Measurements from ENCODE around the gene MTG1.
"Not testable (repeated sequence)": the region's sequence is repeated elsewhere in the genome, so short reads cannot be mapped to it uniquely, and the experiment has no call there.

The MTG1 gene

DNA sequence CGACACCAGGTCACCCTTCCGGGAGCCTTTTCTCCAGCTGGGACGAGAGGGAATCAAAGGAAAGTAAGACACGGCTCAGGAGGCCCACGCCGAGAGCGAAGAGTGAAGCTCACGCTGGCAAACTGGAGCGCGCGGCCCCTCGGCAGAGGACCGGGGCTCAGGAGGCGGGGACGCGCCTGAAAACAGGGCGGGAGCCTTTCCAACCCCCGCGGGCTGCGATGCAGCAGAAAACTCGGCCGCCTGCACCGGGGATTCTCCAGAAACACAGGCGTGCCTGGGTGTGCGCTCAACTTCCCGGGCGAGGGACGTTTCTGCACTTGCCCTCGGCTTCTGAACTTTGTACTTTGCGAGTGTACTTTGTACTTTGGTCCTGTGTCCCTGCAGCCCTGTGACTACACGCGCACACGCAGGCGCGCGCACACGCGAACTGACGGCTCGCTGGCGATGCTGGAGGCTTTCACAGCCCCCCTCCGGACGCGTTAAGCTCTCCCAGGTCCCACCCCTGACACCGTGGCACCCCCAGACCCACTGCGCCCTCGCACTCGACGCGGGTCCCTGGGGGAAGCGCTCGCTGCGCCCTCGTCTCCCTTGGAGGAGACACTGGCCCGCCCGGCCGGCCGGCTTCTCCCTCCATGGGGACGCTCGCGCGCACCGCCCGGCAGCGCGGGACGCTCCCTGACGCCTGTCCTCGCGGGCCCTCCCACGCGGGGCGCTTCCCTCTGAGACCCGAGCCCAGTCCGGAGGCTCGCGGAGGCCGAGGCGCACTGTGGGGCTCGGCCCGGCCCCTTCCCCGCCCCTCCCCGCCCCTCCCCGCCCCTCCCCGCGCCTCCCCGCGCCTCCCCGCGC lies 15.5 kb upstream of the MTG1 start:
- DNase-seq (ENCODE audit: low spot score), result peak; percentile 61

DNA sequence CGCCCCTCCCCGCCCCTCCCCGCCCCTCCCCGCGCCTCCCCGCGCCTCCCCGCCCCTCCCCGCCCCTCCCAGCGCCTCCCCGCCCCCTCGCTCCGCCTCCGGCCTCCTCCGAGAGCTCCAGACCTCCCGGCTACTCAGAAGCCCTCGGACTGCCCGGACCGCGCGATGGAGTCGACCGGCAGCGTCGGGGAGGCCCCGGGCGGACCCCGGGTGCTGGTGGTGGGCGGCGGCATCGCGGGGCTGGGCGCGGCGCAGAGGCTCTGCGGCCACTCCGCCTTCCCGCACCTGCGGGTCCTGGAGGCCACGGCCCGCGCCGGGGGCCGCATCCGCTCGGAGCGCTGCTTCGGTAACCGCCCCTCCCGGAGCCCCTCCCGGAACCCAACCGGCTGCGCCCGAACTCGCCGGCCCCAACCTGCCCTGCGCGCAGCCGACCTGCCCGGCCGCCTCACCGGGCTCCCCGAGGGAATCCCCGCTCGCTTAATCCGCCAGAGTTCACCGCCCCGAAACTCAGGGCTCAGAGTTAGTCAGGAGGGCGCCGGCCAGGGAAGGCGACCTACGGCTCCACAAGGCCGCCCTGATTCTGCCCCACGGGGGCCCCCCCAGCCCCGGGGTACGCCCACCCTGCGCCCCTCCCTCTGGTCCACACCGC lies 14.7 kb upstream of the MTG1 start, which contains the start of gene PAOX:
PAOX (plus strand) TSS at position 111 of the 649 bp plus-strand sequence; CDS start at position 166, 55 bp downstream.
- peak; percentile 70 for DNase-seq (ENCODE audit: low spot score)

DNA sequence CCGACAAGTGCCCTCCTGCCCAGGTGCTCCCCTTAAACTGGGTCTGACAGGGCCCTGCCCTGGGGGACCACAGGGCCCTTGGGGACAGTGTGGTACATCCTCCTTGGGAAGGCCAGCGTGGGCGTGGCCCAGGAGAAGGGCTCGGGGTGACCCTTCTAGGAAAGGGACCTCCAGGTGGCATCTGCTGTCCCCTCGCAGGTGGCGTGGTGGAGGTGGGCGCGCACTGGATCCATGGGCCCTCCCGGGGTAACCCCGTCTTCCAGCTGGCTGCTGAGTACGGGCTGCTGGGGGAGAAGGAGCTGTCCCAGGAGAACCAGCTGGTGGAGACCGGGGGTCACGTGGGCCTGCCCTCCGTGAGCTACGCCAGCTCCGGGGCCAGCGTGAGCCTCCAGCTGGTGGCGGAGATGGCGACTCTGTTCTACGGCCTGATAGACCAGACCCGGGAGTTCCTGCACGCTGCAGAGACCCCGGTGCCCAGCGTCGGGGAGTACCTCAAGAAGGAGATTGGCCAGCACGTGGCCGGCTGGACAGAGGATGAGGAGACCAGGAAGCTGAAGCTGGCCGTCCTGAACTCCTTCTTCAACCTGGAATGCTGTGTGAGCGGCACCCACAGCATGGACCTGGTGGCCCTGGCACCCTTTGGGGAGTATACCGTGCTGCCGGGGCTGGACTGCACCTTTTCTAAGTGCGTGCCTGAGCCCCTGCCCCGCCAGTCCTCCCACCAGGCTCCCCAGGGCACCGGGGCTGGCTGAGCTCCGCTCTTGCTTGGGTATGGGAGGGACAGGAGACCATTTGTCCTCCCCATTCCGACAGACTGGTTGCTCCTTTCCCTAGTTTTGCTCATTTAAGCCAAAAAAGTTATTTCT lies 13.9 kb upstream of the MTG1 start:
- DNase-seq (ENCODE audit: low spot score), result no peak

DNA sequence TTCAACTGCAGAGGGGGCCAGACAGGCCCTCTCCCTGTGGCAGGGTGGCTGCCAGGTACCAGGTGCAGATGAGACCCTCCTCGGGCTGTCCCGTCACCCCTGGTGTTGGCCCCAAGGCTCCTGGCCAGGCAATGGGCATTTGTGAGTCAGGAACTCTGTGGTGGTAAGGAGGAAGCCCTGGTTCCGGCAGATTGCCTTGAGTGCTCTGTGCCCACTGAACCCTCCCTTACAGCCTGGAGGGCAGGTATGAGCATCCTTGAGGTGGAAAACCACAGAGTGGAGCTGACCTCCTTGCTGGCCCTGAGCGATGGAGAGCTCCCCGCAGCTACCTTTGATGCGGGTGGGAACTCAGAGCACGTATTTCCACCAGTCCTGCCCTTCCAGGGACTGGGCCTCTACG lies 12.9 kb upstream of the MTG1 start:
- no peak for DNase-seq (ENCODE audit: low spot score)

DNA sequence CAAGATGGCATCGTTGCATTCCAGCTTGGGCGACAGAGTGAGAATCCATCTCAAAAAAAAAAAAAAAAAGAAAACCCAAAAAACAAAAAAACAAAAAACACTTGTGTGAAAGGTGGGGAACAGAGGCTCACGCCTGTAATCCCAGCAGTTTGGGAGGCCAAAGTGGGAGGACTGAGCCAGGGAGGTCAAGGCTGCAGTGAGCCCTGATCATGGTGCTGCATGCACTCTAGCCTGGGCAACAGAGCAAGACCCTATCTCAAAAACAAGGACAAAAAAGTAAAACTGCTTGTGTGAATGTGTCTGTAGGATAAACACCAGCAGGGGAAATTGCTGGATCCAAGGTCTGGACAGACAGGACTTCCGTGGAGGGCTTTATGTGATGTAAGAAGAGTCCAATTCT lies 10.4 kb upstream of the MTG1 start:
- DNase-seq (ENCODE audit: low spot score), result no peak

DNA sequence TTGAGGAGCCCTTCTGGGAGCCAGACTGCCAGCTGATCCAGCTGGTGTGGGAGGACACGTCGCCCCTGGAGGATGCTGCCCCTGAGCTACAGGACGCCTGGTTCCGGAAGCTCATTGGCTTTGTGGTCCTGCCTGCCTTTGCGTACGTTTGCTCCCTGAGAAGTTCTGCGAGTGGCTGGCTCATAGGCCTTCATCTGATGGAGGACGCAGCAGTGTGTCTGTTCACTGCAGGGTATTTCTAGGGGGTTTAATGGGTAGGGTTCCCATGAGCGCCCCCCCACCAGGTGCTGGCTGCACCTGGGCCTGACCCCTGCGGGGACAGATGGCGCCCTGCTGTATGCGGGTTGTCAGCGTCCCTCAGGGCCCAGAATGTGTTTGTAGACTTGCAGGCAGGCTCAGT lies 9.9 kb upstream of the MTG1 start:
- no peak for DNase-seq (ENCODE audit: low spot score)

DNA sequence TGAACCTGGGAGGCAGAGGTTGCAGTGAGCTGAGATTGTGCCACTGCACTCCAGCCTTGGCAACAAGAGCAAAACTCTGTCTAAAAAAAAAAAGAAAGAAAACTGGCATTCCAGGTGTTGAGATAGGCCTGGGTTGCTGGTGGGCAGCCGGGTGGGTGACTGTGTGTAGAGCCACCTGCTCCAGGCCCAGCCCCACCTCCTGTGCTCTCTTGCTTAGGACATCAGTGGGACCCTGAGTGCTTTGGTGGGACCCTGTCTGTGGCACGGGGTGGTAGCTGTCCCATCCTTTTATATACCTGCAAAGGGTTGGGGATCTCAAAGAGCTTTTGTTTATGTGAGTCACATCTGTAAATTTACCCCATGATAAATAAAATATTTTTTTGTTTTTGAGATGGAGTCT lies 8.7 kb upstream of the MTG1 start:
- DNase-seq (ENCODE audit: low spot score), result no peak

DNA sequence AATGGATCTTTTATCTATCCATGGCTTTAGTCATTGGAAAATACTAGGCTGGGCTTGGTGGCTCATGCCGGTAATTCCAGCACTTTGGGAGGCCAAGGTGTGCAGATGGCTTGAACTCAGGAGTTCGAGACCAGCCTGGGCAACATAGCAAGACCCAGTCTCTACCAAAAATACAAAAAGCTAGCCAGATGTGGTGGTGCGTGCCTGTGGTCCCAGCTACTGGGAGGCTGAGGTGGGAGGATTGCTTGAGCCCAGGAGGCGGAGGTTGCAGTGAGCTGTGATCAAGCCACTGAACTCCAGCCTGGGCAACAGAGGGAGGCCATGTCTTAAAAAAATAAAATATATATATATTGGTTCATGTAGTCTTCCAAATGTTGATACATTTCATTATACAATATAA lies 7.0 kb upstream of the MTG1 start:
- DNase-seq (ENCODE audit: low spot score), result not testable (repeated sequence)

DNA sequence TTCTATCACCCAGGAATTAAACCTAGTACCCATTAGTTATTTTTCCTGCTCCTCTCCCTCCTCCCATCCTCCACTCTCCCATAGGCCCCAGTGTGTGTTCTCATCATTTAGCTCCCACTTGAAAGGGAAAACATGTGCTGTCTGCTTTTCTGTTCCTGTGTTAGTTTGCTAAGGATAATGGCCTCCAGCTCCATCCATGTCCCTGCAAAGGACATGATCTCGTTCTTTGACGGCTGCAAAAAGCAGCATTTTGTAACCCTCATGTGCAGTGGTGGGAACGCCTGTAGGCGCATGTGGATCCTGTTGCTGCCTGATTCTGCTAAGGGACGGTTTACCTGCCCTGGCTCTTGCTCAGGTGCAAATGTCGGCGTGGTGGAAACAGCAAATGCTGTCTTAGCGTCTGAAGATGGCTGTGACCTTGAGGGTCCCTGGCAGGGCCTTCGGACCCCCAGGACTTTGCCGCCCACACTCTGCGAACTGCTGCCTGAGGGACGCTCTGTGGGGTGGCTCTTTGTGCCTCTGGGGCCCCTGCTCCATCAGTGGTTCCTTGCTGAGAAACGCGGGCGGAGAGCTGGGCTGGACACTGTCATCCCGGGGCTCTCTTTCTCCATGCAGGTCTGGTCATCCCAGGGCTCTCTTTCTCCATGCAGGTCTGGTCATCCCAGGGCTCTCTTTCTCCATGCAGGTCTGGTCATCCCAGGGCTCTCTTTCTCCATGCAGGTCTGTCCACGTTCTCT lies 5.6 kb upstream of the MTG1 start:
- no peak for DNase-seq (ENCODE audit: low spot score)

DNA sequence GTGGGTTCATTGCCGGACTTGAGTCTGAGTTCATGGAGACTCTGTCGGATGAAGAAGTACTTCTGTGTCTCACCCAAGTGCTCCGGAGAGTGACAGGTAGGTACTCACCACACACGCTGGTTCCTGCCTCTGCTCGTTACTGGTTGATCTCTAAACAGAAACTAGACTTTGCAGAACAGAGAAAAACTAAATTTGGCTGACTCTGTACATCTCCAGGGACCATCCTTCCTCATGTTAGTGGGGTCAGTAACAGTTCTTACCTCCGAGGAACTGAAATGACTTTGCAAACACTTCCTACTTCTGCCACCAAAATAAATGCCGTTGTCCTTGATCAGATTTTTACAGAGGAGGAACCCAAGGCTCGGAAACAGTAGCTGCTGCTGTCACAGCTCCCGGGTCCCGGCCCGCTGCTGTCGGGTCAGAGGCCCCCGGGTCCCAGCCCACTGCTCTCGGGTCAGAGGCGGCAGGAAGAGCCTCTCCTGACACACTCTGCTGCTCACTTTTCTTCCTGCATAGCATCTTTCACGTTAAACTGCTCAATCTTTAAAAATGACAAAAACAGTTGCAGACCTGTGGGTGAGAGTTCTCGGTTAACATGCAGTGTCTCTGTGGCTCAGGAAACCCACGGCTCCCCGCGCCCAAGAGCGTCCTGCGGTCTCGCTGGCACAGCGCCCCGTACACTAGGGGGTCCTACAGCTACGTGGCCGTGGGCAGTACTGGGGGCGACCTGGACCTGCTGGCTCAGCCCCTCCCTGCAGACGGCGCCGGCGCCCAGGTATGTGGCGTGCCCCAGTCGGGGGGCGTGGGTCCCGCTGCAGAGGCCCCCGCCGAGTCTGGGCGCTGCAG lies 4.8 kb upstream of the MTG1 start:
- peak; percentile 85 for DNase-seq (ENCODE audit: low spot score)

DNA sequence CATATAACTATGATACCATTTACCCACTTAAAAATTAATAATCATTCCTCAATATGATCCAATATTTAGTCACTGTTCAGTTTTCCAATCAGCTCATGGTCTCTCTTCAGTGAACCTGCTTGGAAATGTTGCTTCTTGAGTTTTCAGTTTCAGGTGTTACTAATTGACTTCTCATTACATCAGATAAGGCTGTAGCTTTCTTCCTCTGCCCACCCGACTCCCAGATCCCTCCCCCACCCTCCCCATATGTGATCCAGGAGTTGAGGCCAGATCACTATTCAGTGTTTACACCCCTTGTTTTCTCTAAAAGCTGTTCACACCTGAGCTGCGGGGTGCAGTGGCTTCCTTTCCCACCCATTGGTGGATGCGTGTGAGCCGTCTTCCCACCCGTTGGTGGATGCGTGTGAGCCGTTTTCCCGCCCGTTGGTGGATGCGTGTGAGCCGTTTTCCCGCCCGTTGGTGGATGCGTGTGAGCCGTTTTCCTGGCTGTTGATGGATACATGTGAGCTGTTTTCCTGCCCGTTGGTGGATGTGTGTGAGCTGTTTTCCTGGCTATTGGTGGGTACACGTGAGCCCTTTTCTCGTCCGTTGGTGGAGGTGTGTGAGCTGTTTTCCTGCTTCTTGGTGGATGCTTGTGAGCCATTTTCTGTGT lies 3.2 kb upstream of the MTG1 start:
- DNase-seq (ENCODE audit: low spot score), result peak; percentile 11

DNA sequence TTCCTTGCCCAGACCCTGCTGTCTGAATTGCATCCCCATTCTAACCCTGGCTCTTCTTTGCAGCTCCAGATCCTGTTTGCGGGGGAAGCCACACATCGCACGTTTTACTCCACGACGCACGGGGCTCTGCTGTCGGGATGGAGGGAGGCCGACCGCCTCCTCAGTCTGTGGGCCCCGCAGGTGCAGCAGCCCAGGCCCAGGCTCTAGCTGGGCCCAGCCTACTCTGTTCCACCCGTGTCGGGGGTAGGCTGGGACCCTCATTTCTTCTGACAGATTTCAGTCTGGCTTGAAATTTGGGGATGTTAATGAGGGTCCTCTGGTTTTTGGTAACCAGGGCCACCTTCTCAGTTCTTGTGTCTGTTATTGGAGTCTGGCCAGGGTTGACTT lies 2.7 kb upstream of the MTG1 start:
- DNase-seq (ENCODE audit: low spot score), result no peak

DNA sequence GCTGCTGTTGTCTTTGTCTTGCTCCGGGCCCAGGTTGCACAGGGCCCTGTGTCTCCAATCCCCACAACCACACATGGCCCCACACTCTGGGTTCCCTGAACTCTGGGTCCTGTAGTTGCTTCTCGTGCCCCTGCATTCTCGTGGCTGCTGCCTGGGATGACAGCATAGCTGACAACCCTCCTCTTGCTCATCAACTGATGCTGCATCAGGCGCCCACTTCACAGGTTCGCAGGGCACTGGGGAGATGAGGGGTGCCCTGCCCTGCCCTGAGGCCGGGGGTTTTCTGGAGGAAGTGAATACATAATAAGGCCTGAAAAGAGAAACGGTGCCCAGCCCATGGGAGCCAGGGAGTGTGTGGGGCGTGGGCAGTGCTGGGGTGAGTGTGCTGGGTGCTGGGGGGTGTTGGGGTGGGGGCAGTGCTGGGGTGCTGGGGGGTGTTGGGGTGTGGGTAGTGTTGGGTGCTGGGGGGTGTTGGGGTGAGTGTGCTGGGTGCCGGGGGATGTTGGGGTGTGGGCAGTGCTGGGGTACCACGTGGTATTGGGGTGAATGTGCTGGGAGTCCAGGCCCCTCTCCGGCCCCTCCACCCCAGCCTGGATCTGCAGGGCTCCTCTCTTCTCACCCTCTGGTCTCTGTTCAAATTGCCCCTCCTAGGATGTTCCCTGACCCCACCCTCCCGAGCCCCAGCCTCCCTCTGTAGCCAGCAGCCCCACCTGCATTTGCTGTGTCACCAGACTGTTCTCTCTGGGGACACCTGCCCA lies 2.0 kb upstream of the MTG1 start:
- DNase-seq (ENCODE audit: low spot score), result peak; percentile 35

DNA sequence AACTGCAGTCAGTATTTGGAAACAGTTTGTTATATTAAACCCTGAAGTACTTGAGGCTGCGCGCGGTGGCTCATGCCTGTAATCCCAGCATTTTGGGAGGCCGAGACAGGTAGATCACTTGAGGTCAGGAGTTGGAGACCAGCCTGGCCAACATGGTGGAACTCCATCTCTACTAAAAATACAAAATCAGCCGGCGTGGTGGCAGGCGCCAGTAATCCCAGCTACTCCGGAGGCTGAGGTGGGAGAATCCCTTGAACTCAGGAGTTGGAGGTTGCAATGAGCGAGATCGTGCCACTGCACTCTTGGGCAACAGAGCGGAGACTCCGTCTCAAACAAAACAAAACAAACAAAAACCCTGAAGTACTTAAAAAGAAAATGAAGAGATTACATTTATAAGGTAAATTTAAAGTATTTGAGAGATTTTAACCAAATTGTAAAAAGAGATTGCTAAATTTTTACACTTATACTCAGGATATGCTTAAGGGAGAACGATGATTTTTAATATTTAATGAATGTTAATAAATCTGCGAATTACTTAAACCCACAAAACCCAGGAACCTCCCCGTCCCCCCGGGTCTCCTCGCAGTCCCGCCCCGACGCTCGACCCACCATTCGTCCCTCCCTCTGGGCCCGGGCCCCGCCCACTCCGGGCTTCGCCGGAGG lies 425 bp upstream of the MTG1 start:
- DNase-seq (ENCODE audit: low spot score), result no peak

DNA sequence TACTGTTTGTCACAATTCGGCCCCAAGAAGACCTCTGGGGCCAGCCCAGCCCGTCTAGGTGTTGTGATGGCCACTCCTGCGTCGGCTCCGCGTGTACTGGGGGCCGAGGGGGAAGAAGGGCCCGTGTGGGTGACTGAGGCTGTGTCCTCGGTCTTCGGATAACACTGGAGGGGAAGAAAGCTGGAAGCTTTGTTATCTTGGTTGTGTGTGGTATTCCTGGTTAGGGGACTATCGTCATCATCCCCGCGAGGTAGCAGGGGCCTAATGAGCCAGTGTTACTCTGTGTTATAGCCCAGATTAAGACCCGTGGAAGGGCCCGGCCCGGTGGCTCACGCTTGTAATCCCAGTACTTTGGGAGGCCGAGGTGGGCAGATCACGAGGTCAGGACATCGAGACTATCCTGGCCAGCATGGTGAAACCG lies 854 bp downstream of the MTG1 start:
- DNase-seq (ENCODE audit: low spot score), result no peak

DNA sequence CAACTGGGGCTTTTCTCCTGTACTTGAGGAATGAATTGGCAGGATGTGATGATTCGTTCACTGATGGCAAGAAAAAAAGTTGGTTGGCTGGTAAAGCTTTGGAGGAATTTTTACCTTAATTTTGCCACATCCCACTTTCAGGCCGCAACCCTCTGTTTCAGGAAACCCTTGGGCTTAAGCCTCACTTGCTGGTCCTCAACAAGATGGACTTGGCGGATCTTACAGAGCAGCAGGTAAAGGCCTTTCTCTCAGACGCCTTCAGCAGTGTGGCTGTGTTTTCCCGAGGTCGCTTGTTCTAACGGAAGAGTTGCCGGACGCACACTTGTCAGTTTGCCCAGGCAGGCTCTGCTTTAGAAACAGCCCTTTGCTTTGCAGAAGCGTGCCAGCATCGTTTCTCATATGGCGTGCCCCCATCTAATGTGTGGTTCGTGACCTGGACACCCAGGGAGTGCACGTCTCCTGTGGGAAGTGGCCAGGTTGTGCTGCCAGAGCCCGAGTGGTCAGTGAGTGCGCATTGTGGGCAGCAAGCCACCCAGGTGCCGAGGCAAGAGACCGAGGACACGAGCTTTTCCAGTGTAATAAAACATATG lies 2.2 kb downstream of the MTG1 start:
- no peak for DNase-seq (ENCODE audit: low spot score)

DNA sequence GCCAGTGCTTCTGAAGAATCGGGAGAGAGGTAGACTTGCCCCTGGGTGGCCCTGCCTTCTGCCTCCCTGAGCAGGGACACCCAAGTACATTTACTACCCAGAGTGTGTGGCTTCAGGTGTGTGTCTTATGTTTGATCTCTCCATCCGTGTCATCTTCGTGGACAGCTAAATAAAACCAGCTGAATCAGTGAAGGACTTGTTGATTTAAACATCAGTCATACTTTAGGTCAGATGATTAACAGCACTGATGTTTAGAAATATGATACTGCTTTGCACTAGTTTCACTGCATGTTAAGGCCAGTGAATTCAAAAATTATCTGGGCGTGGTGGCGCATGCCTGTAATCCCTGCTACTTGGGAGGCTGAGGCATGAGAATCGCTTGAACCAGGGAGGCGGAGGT lies 4.0 kb downstream of the MTG1 start:
- no peak for DNase-seq (ENCODE audit: low spot score)

DNA sequence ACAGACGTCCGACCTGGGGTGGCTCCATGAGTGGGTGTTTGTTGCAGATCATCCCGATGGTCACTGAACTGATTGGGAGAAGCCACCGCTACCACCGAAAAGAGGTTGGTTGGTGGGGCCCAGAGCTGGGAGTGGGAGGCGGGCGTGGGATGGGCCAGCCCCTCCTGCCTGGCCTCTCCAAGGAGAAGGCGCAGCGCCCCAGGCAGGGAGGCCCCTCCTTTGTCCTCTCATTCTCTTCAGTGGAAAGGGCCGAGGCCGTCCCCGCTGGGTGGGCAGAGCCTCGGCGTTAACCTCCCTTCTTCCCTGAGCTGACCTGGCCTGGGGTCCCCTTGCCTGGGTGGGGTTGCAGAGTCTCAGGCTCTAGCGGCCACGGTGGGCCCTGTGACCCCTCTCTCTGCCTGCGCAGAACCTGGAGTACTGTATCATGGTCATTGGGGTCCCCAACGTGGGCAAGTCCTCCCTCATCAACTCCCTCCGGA lies 5.2 kb downstream of the MTG1 start:
- no peak for DNase-seq (ENCODE audit: low spot score)
